DMS79 treated with DMSO at 0.1 percent for 48 hours (cell line): Measurements from ENCODE around the gene CARF.
A peak's percentile ranks its signal among the peaks of the same experiment; 100 is the strongest.
"Not testable (repeated sequence)": the region's sequence is repeated elsewhere in the genome, so short reads cannot be mapped to it uniquely, and the experiment has no call there.

Experiments
- DNase-seq: peaks from one replicate; lab custom pipeline; 2025; lab: John Stamatoyannopoulos, UW

CARF gene, protein sequence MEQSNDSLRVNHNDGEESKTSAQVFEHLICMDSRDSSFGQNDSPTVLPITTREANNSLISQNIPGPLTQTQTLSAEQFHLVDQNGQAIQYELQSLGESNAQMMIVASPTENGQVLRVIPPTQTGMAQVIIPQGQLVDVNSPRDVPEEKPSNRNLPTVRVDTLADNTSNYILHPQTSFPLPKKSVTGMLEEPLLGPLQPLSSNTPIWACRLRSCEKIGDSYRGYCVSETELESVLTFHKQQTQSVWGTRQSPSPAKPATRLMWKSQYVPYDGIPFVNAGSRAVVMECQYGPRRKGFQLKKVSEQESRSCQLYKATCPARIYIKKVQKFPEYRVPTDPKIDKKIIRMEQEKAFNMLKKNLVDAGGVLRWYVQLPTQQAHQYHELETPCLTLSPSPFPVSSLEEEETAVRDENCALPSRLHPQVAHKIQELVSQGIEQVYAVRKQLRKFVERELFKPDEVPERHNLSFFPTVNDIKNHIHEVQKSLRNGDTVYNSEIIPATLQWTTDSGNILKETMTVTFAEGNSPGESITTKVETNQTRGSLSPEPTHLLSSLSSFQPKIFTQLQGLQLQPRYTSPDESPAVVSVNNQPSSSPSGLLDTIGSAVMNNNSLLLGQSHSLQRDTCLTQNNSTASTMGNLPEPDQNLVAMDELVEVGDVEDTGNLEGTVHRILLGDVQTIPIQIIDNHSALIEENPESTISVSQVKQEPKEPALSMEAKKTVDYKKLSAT

DNA sequence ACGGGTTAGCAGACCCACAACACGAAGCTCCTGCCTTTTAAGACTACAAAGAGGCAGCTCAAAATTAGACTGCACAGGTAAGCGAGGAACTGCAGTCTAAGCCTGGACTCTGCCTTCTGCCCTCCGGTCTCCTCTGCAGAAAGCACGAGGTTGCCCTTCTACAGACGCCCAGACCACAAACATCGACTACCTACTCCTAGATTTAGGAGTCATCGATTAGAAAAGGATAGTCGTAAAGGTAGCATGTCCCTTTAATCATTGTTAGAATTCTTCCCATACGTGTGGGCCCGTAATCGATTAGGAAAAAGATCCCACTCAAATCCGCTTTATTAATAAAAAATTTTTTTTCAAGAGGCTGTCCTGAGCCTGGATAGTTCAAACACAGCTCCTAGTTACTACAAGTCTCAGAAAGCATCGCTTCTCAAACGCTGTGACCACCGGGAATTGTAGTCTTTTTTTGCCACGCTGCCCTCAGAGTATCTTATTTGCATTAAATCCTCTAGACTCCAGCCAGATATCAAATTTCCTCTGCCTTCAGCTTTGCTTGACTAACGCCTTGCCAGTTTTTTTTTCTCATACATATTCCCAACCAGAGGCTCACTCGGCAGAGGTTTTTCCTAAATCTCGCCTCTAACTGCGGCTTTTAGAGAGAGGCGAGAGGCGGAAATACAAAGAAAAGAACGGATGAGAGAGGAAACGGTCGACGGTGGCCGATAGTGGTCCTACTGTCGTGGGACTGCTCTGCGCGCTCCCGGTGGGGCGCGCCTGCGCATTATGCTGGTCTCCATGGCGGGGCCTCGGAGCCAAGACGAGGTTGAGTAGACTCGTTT lies at the start of gene CARF, which contains the start of gene WDR12:
TSS of gene CARF (plus strand) at position 764 of the 830 bp plus-strand sequence. CDS start 29,628 bp downstream, outside the sequence.
TSS of gene WDR12 (minus strand) at position 162 of the 830 bp plus-strand sequence. CDS start 197 bp downstream, outside the sequence.
- DNase-seq: peak; percentile 98

DNA sequence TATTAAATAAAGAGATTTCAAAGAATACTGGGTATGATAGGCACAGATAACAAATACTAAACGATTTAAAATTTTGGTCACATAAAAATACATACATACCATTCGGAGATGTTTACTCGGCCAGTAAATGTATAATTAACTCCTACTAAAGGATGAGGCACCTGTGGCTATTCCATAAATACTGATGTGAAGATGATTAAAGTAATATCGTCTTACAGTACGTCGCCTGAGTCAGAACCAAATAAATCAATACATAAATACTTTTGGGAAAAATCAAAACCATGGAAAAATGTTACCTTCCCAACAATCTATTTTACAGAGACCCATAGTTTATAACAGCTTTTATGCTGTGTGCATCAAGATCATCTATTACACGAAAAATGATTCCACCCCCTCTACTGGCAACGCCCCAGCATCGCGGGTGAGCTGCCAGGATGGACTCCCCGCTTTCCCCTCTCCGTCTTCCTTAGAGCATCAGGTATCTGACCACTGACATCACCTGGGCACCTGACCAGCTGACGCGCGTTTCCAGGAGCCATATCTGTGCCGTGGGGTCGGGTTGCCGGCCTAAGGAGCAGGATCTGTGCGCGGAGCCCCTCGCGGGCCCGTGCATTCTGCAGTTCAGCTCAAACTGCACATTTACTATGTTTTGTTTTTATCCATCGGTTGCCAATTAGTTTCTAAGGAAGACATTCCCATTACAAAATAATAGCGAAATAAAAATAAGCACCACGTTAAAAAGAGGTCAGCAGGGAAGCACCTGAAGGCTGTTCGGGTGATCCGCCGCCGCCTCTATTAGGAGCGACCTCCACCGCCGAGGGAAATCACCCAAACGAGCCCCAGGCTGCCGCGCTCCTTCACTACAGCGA lies 41.4 kb upstream of the CARF start:
- peak; percentile 93 for DNase-seq

DNA sequence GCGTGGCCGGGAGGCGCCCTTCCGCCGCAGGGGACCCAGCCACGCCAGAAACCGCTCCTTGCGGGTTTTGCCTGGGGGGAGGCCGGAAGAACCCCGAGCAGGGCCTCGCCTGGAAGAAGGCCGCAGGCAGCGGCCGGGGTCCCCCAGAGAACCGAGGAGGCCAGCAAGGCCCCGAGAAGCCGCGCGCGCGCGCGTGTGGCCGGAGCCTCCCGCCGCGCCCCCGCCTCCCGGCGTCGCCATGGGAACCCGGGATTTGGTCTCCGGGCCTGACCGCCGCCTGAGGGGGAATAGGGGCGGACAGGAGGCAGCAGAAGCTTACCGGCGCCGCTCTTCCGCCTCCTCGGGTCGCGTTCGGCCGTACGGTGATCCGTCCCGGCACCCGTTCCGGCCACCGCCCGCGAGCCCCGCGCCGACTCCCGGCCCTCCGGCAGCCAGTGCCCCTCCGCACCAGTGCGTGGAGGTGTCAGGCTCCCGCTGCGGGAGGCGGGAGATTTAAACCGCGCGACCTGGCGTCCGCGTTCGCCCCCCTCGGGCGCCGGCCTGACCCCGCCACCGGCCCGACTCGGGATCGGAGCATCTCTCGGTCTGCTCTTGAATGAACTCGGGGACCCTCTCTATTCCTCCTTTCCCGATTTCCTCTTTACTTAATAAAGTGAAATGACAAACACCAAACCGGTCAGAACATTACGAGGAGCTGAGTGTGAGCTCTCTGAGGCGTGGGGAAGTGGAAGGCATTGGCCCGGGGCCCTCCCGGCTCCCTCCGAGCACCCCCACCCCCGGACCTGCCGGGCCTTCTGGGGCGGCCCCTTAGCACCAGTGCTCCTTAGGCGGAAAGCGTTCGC lies 40.6 kb upstream of the CARF start, which contains the start of gene ICA1L:
TSS of gene ICA1L (minus strand) at position 467 of the 842 bp plus-strand sequence. CDS start 42,757 bp downstream, outside the sequence.
- DNase-seq: peak; percentile 69

DNA sequence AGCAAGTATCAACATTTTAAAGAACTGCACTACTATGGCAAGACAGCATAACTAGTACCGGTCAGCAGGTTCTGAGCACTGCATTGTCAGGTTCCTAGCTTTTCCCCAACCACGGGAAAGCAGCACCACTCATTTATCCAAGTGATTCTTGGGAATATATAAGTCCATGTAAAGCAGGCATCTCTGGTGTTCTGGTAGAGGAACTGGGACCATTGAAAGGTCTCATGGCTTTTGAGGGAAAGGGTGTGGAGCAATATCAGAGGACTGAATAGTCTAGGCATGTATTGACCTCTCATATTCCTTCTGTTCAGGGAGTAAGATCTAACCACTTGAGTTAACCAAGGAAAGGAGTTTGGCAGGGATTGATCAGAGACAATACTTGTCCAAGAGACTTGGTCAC lies 34.4 kb upstream of the CARF start:
- no peak for DNase-seq

DNA sequence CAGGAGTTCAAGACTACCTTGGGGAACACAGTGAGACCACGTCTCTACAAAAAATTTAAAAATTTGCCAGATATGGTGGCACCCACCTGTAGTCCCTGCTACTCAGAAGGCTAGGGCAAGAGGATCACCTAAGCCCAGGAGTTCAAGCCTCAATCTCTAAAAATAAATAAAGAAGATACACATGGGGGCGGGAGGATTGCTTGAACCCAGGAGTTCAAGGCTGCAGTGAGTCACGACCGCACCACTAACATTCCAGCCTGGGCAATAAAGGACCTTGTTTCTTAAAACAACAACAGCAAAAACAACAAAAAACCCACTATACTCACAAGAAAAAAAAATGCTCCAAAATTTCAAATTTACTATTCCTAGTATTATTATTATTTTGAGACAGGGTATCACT lies 30.5 kb upstream of the CARF start:
- DNase-seq: no peak

DNA sequence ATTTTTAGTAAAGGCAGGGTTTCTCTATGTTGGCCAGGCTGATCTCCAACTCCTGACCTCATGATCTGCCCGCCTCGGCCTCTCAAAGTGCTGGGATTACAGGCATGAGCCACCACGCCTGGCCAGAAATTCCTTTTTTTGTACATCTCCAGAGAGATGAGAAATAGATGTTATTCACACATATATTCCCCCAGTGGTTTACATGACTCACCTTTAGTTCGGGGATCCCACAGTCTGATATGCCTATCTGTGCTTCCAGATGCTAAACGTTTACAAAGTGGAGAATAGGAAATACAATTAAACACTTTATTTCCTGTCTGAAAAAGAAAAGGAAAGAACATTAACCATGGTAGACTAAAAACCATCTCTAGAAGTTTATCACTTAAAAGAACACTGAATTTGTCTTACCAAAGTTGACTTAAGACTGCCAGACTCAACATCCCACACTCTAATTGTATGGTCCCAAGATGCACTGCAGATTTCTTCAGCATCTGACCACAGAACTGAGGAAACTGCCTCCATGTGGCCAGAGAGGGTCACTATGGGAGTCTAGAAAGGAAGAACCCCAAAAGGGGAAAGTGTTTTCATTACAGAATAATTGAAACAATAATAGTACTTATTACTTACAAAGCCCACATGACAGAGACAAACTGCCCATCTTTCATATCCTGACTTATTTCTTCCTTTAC lies 27.9 kb upstream of the CARF start:
- no peak for DNase-seq

DNA sequence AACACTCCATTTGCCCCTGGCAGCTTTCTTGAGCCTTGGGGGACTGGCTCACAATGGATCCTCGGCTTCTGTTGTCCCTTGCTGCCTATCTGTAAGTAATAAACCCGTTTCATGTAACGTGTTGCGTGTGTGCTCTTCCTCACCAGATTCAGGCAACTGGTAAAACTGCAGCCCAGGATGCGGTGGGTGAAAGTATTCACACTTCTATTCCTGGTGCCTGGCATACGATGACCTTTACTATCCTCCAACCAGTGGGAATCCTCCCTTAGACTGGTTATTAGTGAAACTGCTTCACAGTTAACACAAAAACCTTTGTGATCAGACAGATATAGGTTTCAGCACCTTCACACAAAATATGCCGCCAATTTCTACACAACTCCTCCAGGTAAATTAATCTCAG lies 26.9 kb upstream of the CARF start:
- no peak for DNase-seq

DNA sequence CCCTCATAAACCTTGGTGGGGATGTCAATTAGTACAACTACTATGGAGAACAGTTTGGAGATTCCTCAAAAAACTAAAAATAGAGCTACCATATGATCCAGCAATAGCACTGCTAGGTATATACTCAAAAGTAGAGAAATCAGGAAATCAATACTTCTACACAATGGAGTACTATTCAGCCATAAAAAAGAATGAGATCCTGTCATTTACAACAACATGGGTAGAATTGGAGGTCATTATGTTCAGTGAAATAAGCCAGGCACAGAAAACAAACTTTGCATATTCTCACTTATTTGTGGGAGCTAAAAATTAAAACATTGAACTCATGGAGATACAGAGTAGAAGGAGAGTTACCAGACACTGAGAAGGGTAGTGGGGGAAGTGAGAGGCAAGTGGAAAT lies 6.6 kb upstream of the CARF start:
- not testable (repeated sequence) for DNase-seq

DNA sequence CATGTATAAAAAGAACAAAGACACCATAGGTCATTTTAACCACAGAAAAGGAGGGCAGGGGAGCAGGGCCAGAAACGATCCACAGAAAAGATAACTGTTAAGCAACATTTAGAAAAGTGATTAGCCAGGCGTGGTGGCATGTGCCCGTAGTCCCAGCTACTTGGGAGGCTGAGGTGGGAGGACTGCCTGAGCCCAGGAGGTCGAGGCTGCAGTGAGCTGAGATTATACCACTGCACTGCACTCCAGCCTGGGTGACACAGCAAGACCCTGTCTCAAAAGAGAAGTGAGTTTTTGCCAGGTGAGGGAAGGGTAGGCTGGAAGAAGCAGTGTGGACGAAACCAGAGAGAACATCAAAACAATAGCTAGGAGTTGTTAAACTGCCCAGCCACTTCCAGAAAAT lies 3.9 kb upstream of the CARF start:
- no peak for DNase-seq

DNA sequence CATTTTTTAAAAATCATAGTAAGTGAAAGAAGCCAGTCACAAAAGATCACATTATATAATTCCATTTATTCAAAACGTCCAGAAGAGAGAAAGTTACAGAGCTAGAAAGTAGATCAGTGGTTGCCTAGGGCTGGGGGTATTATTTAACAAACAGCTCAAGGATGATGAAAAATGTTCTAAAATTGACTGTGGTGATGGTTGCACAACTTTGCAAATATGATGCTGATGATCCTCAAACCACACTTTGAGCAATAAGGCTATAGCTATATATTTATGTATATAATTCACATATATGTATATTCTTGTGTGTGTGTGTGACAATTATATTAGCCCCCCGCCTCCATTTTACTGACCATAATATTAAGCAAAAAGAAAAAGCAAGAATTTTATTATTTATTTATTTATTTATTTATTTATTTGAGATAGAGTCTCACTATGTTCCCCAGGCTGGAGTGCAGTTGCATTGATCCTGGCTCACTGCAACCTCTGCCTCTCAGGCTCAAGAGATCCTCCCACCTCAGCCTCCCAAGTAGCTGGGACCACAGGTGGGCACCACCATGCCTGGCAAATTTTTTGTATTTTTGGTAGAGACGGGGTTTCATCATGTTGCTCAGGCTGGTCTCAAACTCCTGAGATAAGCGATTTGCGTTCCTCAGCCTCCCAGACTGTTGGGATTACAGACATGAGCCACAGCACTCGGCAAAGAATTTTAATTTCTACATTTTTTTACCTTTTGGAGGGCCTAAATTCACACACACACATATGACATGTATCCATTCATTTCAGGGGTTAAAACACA lies 2.5 kb upstream of the CARF start:
- DNase-seq: no peak

DNA sequence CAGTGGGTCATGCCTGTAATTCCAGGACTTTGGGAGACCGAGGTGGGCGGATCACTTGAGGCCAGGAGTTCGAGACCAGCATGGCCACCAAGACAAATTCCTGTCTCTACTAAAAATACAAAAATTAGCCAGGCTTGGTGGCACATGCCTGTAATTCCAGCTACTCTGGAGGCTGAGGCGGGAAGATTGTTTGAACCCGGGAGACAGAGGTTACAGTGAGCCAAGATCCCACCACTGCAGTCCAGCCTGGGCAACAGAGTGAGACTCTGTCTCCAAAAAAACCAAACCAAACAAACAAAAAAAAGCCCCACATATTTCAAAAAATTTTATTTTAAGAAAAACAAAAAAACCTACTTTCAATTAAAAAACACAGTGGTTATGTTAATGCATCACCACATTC lies 1.8 kb upstream of the CARF start:
- DNase-seq: not testable (repeated sequence)

DNA sequence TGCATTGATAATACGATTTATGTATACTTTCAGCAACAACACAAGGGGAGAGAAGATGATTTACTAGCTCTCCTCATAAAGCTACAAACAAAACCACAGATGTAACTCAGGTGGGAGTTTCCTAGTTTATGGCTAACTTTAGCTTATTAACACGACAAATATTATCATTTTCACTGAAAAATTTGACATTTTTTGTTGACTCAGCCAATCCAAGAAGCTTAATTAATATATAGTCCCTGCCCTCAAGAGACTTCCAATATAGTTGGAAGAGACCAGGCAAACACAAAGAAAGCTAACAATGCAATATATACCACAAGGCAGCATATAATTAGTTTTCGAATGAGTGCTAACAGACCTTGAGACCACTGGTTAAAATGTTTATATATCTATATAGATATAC lies 1.4 kb upstream of the CARF start:
- DNase-seq: no peak

DNA sequence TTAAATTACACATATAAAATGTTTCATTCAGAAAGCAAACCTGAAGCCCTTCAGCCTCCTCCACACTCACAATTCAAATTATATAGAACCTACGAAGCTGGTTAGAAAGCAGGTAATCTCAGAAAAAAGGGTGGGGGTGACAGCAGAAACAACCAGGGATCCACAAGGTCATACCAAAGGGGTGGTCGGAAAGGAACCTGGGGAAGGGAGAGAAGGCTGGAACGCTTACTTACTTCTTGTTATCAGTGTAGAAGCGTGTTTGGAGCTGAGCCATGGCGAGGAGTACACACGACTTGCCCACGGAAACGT lies 918 bp upstream of the CARF start:
- DNase-seq: no peak

DNA sequence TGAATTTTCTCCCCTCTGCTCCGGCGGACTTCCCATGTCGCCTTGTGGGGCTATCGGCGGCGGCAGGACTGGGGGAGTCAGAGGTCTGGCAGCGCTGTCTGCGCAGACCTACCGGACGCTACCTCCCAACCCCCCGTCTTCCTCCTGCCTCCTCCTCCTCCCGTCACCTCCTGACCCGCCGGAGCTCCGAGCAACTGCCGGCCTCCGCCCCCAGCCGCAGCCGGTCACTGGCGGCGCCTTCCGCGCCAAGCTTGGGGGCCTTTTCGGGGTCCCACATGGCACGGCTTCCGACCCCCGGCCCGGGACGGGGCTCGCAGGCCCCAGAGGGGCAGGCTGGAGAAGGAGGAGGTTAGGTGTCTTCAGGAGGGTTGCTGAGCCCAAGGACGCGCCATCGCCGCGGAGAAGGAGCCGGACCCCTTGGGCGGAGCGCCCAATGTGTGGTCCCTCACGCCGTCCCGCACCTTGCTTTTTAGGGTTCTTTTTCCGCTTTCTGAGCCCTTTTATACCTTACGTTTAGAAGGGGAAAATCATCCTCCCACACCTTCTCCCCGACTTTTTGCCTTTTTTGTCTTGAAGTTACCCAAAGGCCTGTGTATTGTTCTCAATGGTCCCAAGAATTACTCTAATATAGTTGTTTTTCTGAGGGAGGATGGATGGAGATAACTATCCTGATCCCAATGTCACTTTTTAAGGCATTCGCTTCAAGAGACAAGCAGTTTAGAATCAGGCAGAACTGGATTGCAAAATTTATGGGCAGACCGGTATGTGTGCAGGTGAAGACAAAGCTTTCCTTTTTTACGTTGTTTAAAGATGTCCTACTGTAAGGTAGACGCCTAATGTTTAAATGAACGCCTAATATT lies 497 bp downstream of the CARF start:
- peak; percentile 63 for DNase-seq

DNA sequence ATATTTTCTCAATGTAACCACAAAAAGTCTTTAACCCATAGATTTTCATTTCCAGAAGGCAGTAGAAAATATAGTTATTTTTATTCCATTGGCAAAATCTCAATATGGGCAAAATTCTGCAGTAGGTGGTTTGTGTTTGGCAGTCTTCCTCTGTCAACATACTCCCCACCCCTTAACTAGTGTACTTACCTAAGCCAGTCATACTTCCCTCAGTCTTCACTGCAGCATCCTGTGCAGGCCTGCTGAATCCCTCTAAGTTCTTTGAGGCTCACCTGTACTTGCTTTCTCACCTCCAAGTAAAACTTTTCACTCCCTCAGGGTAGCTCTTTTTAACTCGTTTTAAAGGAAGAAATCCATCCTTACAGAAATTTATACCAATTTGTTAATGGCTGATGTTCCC lies 6.8 kb downstream of the CARF start:
- no peak for DNase-seq

DNA sequence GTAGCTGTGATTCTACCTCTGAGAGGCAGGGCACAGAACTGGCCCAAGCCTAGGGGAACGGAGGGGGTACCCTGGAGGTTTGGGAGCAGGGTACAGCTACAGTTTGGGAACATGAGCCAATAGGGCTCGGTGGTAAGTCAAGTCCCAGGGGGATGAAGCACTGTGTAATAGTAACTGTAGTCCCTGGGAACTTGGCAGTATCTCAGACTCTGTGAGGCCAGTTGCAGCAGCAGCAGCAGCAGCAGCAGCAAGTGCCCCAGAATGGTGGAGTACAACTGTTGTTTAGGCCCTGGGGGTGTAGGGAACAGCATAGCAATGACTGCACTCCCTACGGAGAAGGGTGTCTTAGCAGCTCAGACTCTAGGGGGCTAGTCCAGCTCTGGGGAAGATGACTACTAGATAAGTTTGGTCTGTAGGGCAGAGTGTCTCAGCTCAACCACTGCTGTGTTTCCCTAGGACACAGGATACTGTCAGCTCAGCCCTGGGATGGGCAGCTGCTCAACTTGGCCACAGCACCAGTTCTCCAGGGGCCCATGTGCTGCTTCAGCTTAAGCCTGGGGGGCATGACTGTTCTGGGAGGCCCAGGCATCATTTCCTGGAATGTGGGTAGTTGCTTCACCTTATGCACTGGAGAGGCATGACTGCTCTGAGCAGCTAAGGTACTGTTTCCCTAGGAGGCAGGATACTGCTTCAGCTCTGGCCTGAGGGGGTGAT lies 20.5 kb downstream of the CARF start:
- no peak for DNase-seq

DNA sequence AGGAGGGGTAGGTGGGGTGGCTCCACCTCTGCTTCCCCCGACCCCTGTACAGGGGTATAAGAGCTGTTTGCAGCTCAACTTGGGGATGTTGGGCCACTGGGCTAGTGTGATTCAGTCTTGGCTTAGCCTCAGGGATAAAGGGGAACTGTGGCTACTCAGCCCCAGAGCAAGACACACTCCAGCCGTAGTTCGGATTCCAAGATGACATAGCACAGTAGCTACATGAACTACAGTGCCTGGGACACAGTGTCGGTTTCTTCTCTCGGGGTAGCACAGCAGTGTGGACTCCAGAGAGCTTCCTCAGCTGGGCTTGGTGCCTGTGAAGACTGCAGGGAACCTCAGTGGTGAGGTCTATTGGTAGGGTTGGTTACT lies 21.1 kb downstream of the CARF start:
- DNase-seq: no peak
